H9 (cell line): ENCODE data around the gene PLA2G1B. TPM values are rescaled to one million over a fixed set of nuclear protein-coding genes. Genes with fewer than 3 reads are reported as not detected.
A peak's percentile ranks its signal among the peaks of the same experiment; 100 is the strongest.

Experiments
- DNase-seq: peaks from one replicate; pipeline ENCODE4 v3.0.0-alpha.2; 2017
- H2AFZ ChIP-seq: one replicate; pipeline ENCODE4 v1.6.1; 2013; ENCODE audit warnings: mild to moderate bottlenecking, low read length, control low read depth, moderate library complexity
- H2AK5ac ChIP-seq: 2 replicates; pipeline ENCODE4 v1.6.1; 2013; ENCODE audit warnings: low read length, control low read depth, mixed read lengths; ENCODE audit not compliant: insufficient read length
- H2BK120ac ChIP-seq: one replicate; pipeline ENCODE4 v1.6.1; 2013; ENCODE audit warnings: low read depth, mild to moderate bottlenecking, low read length, control low read depth, inconsistent platforms; ENCODE audit not compliant: poor library complexity, severe bottlenecking
- H2BK12ac ChIP-seq: 2 replicates; pipeline ENCODE4 v1.6.1; 2013; ENCODE audit warnings: low read length, control low read depth, mixed read lengths, low read depth; ENCODE audit not compliant: insufficient read length
- H2BK15ac ChIP-seq: 2 replicates; pipeline ENCODE4 v1.6.1; 2013; ENCODE audit warnings: low read depth, low read length, control low read depth
- H2BK20ac ChIP-seq: one replicate; pipeline ENCODE4 v1.6.1; 2013; ENCODE audit warnings: low read depth, mild to moderate bottlenecking, low read length, control low read depth, inconsistent platforms; ENCODE audit not compliant: poor library complexity, severe bottlenecking
- H2BK5ac ChIP-seq: 2 replicates; pipeline ENCODE4 v1.6.1; 2013; ENCODE audit warnings: low read length, control low read depth, mixed read lengths; ENCODE audit not compliant: insufficient read length
- H3K14ac ChIP-seq: 2 replicates; pipeline ENCODE4 v1.6.1; 2013; ENCODE audit warnings: low read length, control low read depth; ENCODE audit not compliant: insufficient read depth
- H3K18ac ChIP-seq: 2 replicates; pipeline ENCODE4 v1.6.1; 2013; ENCODE audit warnings: low read depth, mild to moderate bottlenecking, mixed read lengths, low read length, control low read depth; ENCODE audit not compliant: insufficient read length
- H3K23ac ChIP-seq: 2 replicates; pipeline ENCODE4 v1.6.1; 2013; ENCODE audit warnings: low read length, control low read depth, mixed read lengths, low read depth; ENCODE audit not compliant: insufficient read length
- H3K23me2 ChIP-seq: 2 replicates; pipeline ENCODE4 v1.6.1; 2013; ENCODE audit warnings: low read depth, mild to moderate bottlenecking, mixed read lengths, low read length, control low read depth; ENCODE audit not compliant: insufficient read length, poor library complexity, severe bottlenecking
- H3K27ac ChIP-seq: 2 replicates; pipeline ENCODE4 v1.5.1; 2013; ENCODE audit warnings: low read length, control low read depth, mixed read lengths, low read depth; ENCODE audit not compliant: insufficient read length
- H3K27me3 ChIP-seq: 2 replicates; pipeline ENCODE4 v1.6.1; 2013; ENCODE audit warnings: low read length, control low read depth, inconsistent platforms; ENCODE audit not compliant: insufficient read depth
- H3K4ac ChIP-seq: 2 replicates; pipeline ENCODE4 v1.6.1; 2013; ENCODE audit warnings: low read depth, mild to moderate bottlenecking, control low read depth, inconsistent platforms, low read length, moderate library complexity
- H3K4me1 ChIP-seq: 2 replicates; pipeline ENCODE4 v1.6.1; 2013; ENCODE audit warnings: low read length, control low read depth, inconsistent platforms; ENCODE audit not compliant: insufficient read depth
- H3K4me2 ChIP-seq: 2 replicates; pipeline ENCODE4 v1.6.1; 2013; ENCODE audit warnings: low read length, control low read depth, mixed read lengths; ENCODE audit not compliant: insufficient read length, insufficient read depth
- H3K56ac ChIP-seq: 2 replicates; pipeline ENCODE4 v1.6.1; 2013; ENCODE audit warnings: low read depth, mild to moderate bottlenecking, mixed read lengths, low read length, control low read depth; ENCODE audit not compliant: insufficient read length
- H3K79me1 ChIP-seq: 2 replicates; pipeline ENCODE4 v1.6.1; 2013; ENCODE audit warnings: low read depth, mild to moderate bottlenecking, moderate library complexity, low read length, control low read depth, inconsistent platforms; ENCODE audit not compliant: insufficient read depth, poor library complexity, severe bottlenecking
- H3K79me2 ChIP-seq: 2 replicates; pipeline ENCODE4 v1.6.1; 2013; ENCODE audit warnings: low read length, control low read depth, inconsistent platforms; ENCODE audit not compliant: insufficient read depth
- H3K9ac ChIP-seq: 2 replicates; pipeline ENCODE4 v1.6.1; 2013; ENCODE audit warnings: low read length, control low read depth, mixed read lengths; ENCODE audit not compliant: insufficient read length; ENCODE audit errors: extremely low read depth
- H3K9me3 ChIP-seq: one replicate; pipeline ENCODE4 v1.6.1; 2013; ENCODE audit warnings: low read depth, low read length, inconsistent platforms; ENCODE audit not compliant: control insufficient read depth
- H3T11ph ChIP-seq: one replicate; pipeline ENCODE4 v1.6.1; 2013; ENCODE audit warnings: mild to moderate bottlenecking, low read length, control low read depth, inconsistent platforms
- H4K20me1 ChIP-seq: one replicate; pipeline ENCODE4 v1.6.1; 2013; ENCODE audit not compliant: control insufficient read depth, insufficient read length, insufficient read depth
- H4K5ac ChIP-seq: 2 replicates; pipeline ENCODE4 v1.6.1; 2013; ENCODE audit warnings: low read depth, mild to moderate bottlenecking, mixed read lengths, low read length, control low read depth; ENCODE audit not compliant: insufficient read length
- H4K8ac ChIP-seq: replicated peaks from 2 replicates; pipeline ENCODE4 v1.6.1; 2013; ENCODE audit warnings: low read length, control low read depth, mixed read lengths, low read depth; ENCODE audit not compliant: insufficient read length
- H4K91ac ChIP-seq: 2 replicates; pipeline ENCODE4 v1.6.1; 2013; ENCODE audit warnings: low read depth, mild to moderate bottlenecking, moderate library complexity, mixed read lengths, low read length, control low read depth; ENCODE audit not compliant: insufficient read length
- H3K27ac Mint-ChIP-seq, 3 experiments: 2 replicates in 2 of 3; 3 replicates in 1 of 3; pipeline ENCODE4 v1.8.0; 2020 to 2021; ENCODE audit warnings: mixed read lengths in 3 of 3, mild to moderate bottlenecking in 1 of 3, moderate library complexity in 1 of 3
- H3K27me3 Mint-ChIP-seq: 2 replicates; pipeline ENCODE4 v1.8.0; 2021; ENCODE audit warnings: low read depth, mild to moderate bottlenecking, moderate library complexity, mixed read lengths
- H3K36me3 Mint-ChIP-seq, 3 experiments: 2 replicates in 2 of 3; 3 replicates in 1 of 3; pipeline ENCODE4 v1.8.0; 2020 to 2021; ENCODE audit warnings: low read depth in 3 of 3, mixed read lengths in 3 of 3; ENCODE audit not compliant: insufficient read depth in 1 of 3
- H3K4me1 Mint-ChIP-seq, 2 experiments: 2 replicates each; pipeline ENCODE4 v1.8.0; 2020; ENCODE audit warnings: mixed read lengths in 2 of 2
- H3K4me3 Mint-ChIP-seq, 2 experiments: 2 replicates in 1 of 2; 3 replicates in 1 of 2; pipeline ENCODE4 v1.8.0; 2020 to 2021; ENCODE audit warnings: mild to moderate bottlenecking in 2 of 2, mixed read lengths in 2 of 2, moderate library complexity in 1 of 2
- H3K9me3 Mint-ChIP-seq, 2 experiments: 2 replicates in 1 of 2; 3 replicates in 1 of 2; pipeline ENCODE4 v1.8.0; 2020; ENCODE audit warnings: mild to moderate bottlenecking in 2 of 2, mixed read lengths in 2 of 2, moderate library complexity in 1 of 2
- CTCF ChIP-seq: fragments of 200-600 bp; sonication (generic); conservative IDR thresholded peaks from 3 replicates; pipeline ENCODE4 v1.8.0; 2021; ENCODE audit warnings: antibody characterized with exemption, mild to moderate bottlenecking
- WGBS: extraction: QIAGEN DNeasy Blood & Tissue Kit; methylation state at CpG from one replicate; pipeline ENCODE4 v1.1.7; 2013; ENCODE audit warnings: missing lambda C conversion rate, low lambda C conversion rate, mixed read lengths; ENCODE audit not compliant: insufficient read length; ENCODE audit errors: extremely low coverage; 5-methylcytosine and 5-hydroxymethylcytosine counted together
- total RNA-seq: library from RNA; stranded (reverse); gene quantifications from 2 replicates; pipeline ENCODE4 v1.2.1, GENCODE V29; 2021

The PLA2G1B gene
- total RNA-seq, 1 experiment from 2014 or later, result not detected

- Histone ChIP-seq H3K9me3 (no peaks in the 10 kb centered on the region), H4K8ac (no peak overlapping the region), H2BK15ac (no peak overlapping the region), H3K23me2 (peaks cover 17% of the 10 kb centered on the region), H3T11ph (no peak overlapping the region), H3K18ac (no peak overlapping the region), H3K23ac (no peak overlapping the region), H4K91ac (no peak overlapping the region), H2BK120ac (no peak overlapping the region), H2BK12ac (no peak overlapping the region), H2BK20ac (no peak overlapping the region), H4K20me1 (peaks cover 3% of the 10 kb centered on the region), H3K4me1 (peaks cover 15% of the 10 kb centered on the region; the same call in 1 of the 2 replicates), H3K9ac (no peak overlapping the region), H3K27ac (no peak overlapping the region), H2BK5ac (no peak overlapping the region), H3K4ac (no peak overlapping the region), H3K79me2 (no peaks in the 10 kb centered on the region), H4K5ac (no peak overlapping the region), H3K27me3 (peaks cover 7% of the 10 kb centered on the region; the same call in 1 of the 2 replicates), H2AK5ac (no peak overlapping the region), H3K56ac (no peak overlapping the region), H3K14ac (no peak overlapping the region), H3K79me1 (peaks cover 2% of the 10 kb centered on the region), H3K4me2 (peak overlapping the region; percentile 88), H2AFZ (no peak overlapping the region)
- Mint-ChIP-seq H3K4me3 (peak overlapping the region; percentile 79 to 91), H3K4me1 (peaks cover 55 to 58% of the 10 kb centered on the region in 2 experiments), H3K27ac (peak overlapping the region in 2 of 3 experiments; percentile 67 to 95; a peak in 4 of 7 replicates), H3K36me3 (peaks cover 11 to 18% (median 17%) of the 10 kb centered on the region in 3 experiments), H3K27me3 (peaks cover 56% of the 10 kb centered on the region), H3K9me3 (no peaks in the 10 kb centered on the region)
- DNase-seq, result no peak
- no CpG with 5 or more reads among the region's 7 CpGs for WGBS
- TF ChIP-seq CTCF, result no peak
These were observed 43.0 kb upstream of the PLA2G1B start for GRCh38 chr12:120370343-120371243.
